ENCODE data around the gene CFAP69.
"Not testable (repeated sequence)": the region's sequence is repeated elsewhere in the genome, so short reads cannot be mapped to it uniquely, and the experiment has no call there.

The CFAP69 gene

GRCh38 chr7:90236721-90237289, 8.2 kb upstream of the CFAP69 start:
- DNase-seq: no peak

- DNase-seq: no peak
These were observed 7.0 kb upstream of the CFAP69 start for GRCh38 chr7:90238022-90238421.

- no peak for DNase-seq
These were observed 6.4 kb upstream of the CFAP69 start for GRCh38 chr7:90238583-90238982.

GRCh38 chr7:90239050-90239449, 5.9 kb upstream of the CFAP69 start:
- DNase-seq: no peak

GRCh38 chr7:90239625-90240228, 5.2 kb upstream of the CFAP69 start:
- DNase-seq: no peak

GRCh38 chr7:90242369-90243168, 2.4 kb upstream of the CFAP69 start:
- DNase-seq: no peak

GRCh38 chr7:90243556-90243955, 1.4 kb upstream of the CFAP69 start:
- DNase-seq: no peak

- no peak for DNase-seq
These were observed 437 bp upstream of the CFAP69 start for GRCh38 chr7:90244565-90244908.

- DNase-seq: no peak
These were observed 1.2 kb downstream of the CFAP69 start for GRCh38 chr7:90246171-90246570.

GRCh38 chr7:90248706-90249105, 3.7 kb downstream of the CFAP69 start:
- DNase-seq: no peak

GRCh38 chr7:90250601-90251303, 5.8 kb downstream of the CFAP69 start:
- no peak for DNase-seq

GRCh38 chr7:90251304-90251635, 6.3 kb downstream of the CFAP69 start:
- DNase-seq: no peak

GRCh38 chr7:90256011-90256410, 11.0 kb downstream of the CFAP69 start:
- not testable (repeated sequence) for DNase-seq

GRCh38 chr7:90256778-90257177, 11.8 kb downstream of the CFAP69 start:
- DNase-seq: no peak

- DNase-seq: no peak
These were observed 16.5 kb downstream of the CFAP69 start for GRCh38 chr7:90261441-90261840.

GRCh38 chr7:90262438-90262837, 17.5 kb downstream of the CFAP69 start:
- DNase-seq: peak; percentile 52

- no peak for DNase-seq
These were observed 21.8 kb downstream of the CFAP69 start for GRCh38 chr7:90266808-90267207.

GRCh38 chr7:90267263-90267858, 22.4 kb downstream of the CFAP69 start:
- DNase-seq: no peak

GRCh38 chr7:90269163-90269562, 24.2 kb downstream of the CFAP69 start:
- no peak for DNase-seq

GRCh38 chr7:90270431-90271178, 25.6 kb downstream of the CFAP69 start:
- no peak for DNase-seq

- DNase-seq: no peak
These were observed 26.8 kb downstream of the CFAP69 start for GRCh38 chr7:90271753-90272152.

GRCh38 chr7:90272242-90272641, 27.3 kb downstream of the CFAP69 start:
- DNase-seq: no peak

GRCh38 chr7:90274161-90274560, 29.2 kb downstream of the CFAP69 start:
- DNase-seq: no peak

Measured in NCI-H1105 treated with DMSO at 0.1 percent for 48 hours (cell line).